Adrenal gland (tissue), 5 donors: Measurements from ENCODE around the gene SIM2.

Source experiments
- POLR2A ChIP-seq, 2 donors: fragments of 450-650 bp; IDR thresholded peaks; one replicate each; pipeline ENCODE4 v1.6.1; 2017; ENCODE audit warnings: antibody characterized with exemption in 2 of 2, mild to moderate bottlenecking in 2 of 2, moderate library complexity in 1 of 2
- TF ChIP-seq, protein P1 (sequence below), 6 experiments: fragments of 450-650 bp in 4 of 6; fragments of 200-600 bp in 2 of 6; sonication (generic) in 1 of 6; IDR thresholded peaks; 1 replicate in 5 of 6; 2 replicates in 1 of 6; pipeline versions ENCODE4 v1.5.1 to v1.8.0; 2016 to 2021; ENCODE audit warnings: antibody characterized with exemption in 6 of 6, mild to moderate bottlenecking in 2 of 6, moderate library complexity in 1 of 6
- donor health status: DM: no; HTN: no; CAD: no.

DNA sequence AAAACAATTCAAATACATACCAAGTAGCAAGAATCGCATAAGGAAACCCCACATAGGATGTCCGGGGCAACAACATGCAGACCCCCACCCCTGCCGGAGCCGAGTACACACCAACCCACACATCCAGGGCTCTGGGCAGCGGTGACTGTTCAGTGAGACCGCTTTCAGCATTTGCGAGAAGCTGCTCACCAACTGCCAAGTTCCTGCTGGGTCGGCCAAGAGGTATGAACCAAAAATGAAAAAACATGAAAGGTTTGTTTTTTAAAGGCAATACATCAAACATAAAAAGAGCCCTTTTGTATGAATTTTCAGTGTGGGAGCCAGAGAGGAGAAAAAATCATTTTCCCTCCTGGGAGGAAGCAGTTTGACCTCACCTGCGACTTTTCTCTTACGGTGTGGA lies 92.3 kb downstream of the SIM2 start:
- TF ChIP-seq, protein P1, sequence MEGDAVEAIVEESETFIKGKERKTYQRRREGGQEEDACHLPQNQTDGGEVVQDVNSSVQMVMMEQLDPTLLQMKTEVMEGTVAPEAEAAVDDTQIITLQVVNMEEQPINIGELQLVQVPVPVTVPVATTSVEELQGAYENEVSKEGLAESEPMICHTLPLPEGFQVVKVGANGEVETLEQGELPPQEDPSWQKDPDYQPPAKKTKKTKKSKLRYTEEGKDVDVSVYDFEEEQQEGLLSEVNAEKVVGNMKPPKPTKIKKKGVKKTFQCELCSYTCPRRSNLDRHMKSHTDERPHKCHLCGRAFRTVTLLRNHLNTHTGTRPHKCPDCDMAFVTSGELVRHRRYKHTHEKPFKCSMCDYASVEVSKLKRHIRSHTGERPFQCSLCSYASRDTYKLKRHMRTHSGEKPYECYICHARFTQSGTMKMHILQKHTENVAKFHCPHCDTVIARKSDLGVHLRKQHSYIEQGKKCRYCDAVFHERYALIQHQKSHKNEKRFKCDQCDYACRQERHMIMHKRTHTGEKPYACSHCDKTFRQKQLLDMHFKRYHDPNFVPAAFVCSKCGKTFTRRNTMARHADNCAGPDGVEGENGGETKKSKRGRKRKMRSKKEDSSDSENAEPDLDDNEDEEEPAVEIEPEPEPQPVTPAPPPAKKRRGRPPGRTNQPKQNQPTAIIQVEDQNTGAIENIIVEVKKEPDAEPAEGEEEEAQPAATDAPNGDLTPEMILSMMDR (IDR thresholded peaks at IDR 0.05): no peak
- no peak for TF ChIP-seq POLR2A (IDR thresholded peaks at IDR 0.05)
